CD4-positive, alpha-beta memory T cell (primary cell): ENCODE data around the gene REST. TPM values are rescaled to one million over a fixed set of nuclear protein-coding genes. Genes with fewer than 3 reads are reported as not detected.

ENCODE experiments used
- CTCF ChIA-PET: fragments of 350-600 bp; sonication (Branson Sonifier 250); formaldehyde crosslinking; loops from one replicate; lab custom pipeline; 2021; ENCODE audit warnings: inconsistent platforms; ENCODE audit not compliant: partially characterized antibody; lab: Charles Lee
- POLR2A ChIA-PET: fragments of 350-600 bp; sonication (Branson Sonifier 250); formaldehyde crosslinking; loops from one replicate; lab custom pipeline; 2021; ENCODE audit not compliant: partially characterized antibody; lab: Charles Lee
- DNase-seq, 5 donors: peaks; one replicate each; pipeline versions ENCODE4 v3.0.0 to v3.0.0-alpha.2; 2020 to 2022; ENCODE audit warnings: mixed read lengths in 1 of 5
- H3K27ac ChIP-seq: one replicate; pipeline ENCODE4 v1.7.0; 2013; ENCODE audit warnings: low read depth, low read length
- H3K27me3 ChIP-seq: 2 replicates; pipeline ENCODE4 v1.7.0; 2013; ENCODE audit warnings: mild to moderate bottlenecking, low read length, moderate library complexity; ENCODE audit not compliant: insufficient read depth
- H3K36me3 ChIP-seq: 2 replicates; pipeline ENCODE4 v1.7.0; 2013; ENCODE audit warnings: mild to moderate bottlenecking, low read length, moderate library complexity; ENCODE audit not compliant: insufficient read depth
- H3K4me1 ChIP-seq: 2 replicates; pipeline ENCODE4 v1.7.0; 2013; ENCODE audit warnings: mild to moderate bottlenecking, low read length, moderate library complexity; ENCODE audit not compliant: insufficient read depth
- H3K4me3 ChIP-seq, 2 donors: one replicate each; pipeline ENCODE4 v1.7.0; 2013; ENCODE audit warnings: low read length in 2 of 2, mild to moderate bottlenecking in 1 of 2
- H3K9me3 ChIP-seq, 2 donors: one replicate each; pipeline ENCODE4 v1.7.0; 2013; ENCODE audit warnings: low read length in 2 of 2, control low read depth in 1 of 2; ENCODE audit not compliant: control insufficient read depth in 1 of 2
- H3K27ac Mint-ChIP-seq, 7 donors: one replicate each; pipeline ENCODE4 v1.8.0; 2020 to 2021; ENCODE audit warnings: mixed read lengths in 7 of 7, mild to moderate bottlenecking in 6 of 7, inconsistent platforms in 3 of 7, moderate library complexity in 3 of 7
- H3K27me3 Mint-ChIP-seq, 2 donors: one replicate each; pipeline ENCODE4 v1.8.0; 2020 to 2021; ENCODE audit warnings: mixed read lengths in 2 of 2
- H3K36me3 Mint-ChIP-seq, 2 donors: one replicate each; pipeline ENCODE4 v1.8.0; 2020 to 2021; ENCODE audit warnings: mixed read lengths in 2 of 2, inconsistent platforms in 1 of 2, mild to moderate bottlenecking in 1 of 2
- H3K4me1 Mint-ChIP-seq, 4 donors: one replicate each; pipeline ENCODE4 v1.8.0; 2020 to 2021; ENCODE audit warnings: mixed read lengths in 4 of 4, mild to moderate bottlenecking in 1 of 4
- H3K4me3 Mint-ChIP-seq, 8 donors: one replicate each; pipeline ENCODE4 v1.8.0; 2020 to 2021; ENCODE audit warnings: mixed read lengths in 8 of 8, mild to moderate bottlenecking in 7 of 8, moderate library complexity in 6 of 8, inconsistent platforms in 3 of 8
- H3K9me3 Mint-ChIP-seq, 8 donors: one replicate each; pipeline ENCODE4 v1.8.0; 2020 to 2021; ENCODE audit warnings: mixed read lengths in 8 of 8, mild to moderate bottlenecking in 5 of 8, inconsistent platforms in 3 of 8, moderate library complexity in 1 of 8
- intact Hi-C: fragments of 100-400 bp; cut with micrococcal nuclease; formaldehyde crosslinking; loops from one replicate; pipeline ENCODE4 v1.15.1; 2023
- polyA plus RNA-seq, 2 donors: library from polyadenylated mRNA; unstranded; fragments of 300-500 nt; fragmentation: Illumina TruSeq; gene quantifications; one replicate each; pipeline ENCODE4 v1.2.3, GENCODE V29; 2021
- total RNA-seq, 2 experiments: library from RNA; stranded (reverse); gene quantifications; one replicate each; pipeline ENCODE4 v1.2.3, GENCODE V29; 2021

Gene REST
- total and polyA plus RNA-seq, 4 experiments from 2014 or later, result 77.3 to 178 (median 125) TPM

DNA sequence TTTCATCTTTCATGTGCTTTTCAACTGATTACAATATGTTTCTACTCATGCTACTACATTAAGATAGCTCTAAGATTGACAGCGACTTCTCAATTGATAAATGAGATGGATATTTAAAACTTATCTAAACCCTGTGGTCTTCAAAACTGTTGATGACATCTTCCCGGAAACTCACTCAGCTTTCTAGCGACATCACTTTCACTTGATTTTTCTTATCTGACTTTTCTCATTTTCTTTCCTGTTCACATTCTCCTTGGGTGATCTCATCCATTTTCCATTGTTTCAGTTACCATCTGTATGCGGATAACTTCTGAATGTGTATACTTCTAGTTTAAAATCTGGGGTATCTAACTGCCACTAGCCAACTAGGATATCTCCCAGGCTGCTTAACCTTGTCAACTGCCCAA is 74.1 kb downstream of the REST start:
- CTCF ChIA-PET, result no interaction called here
- POLR2A ChIA-PET, result interaction anchor here (0.6 kb wide), 1 partner anchor 12 kb away, joined by 4 read pairs; no protein-coding TSS in a partner anchor
- H3K4me1 ChIP-seq, result peaks cover 50% of the 10 kb centered on the region

DNA sequence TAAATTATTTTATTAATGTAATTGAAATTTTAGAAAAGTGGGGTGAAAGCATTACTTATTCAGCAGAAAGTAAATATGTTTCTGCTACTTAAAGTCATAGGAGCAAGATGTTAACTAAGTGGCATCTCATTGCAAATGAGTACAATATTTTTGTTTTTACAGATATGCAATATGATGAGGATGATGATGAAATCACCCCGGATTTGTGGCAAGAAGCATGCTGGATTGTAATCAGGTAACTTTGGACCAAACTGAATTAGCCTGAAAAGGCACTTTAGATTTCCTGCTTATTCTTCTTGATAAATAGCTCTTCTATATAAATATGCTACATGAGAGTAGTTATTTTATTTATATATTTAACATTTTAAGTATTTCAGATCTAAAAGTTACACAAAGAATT is 78.5 kb downstream of the REST start:
- no peak overlapping the region for H3K4me3 Mint-ChIP-seq
- H3K36me3 Mint-ChIP-seq, result peaks cover 43 to 66% of the 10 kb centered on the region in 2 donors
- H3K4me3 ChIP-seq, result no peak overlapping the region
- H3K27me3 ChIP-seq, result no peaks in the 10 kb centered on the region
- no peak overlapping the region for H3K27ac ChIP-seq
- ChIA-PET POLR2A (no interaction called here), CTCF (no interaction called here)
- no peak for DNase-seq
- intact Hi-C loops, result no loop called here
- no peaks in the 10 kb centered on the region for H3K9me3 Mint-ChIP-seq
- peaks cover 40 to 68% (median 49%) of the 10 kb centered on the region in 4 donors for H3K4me1 Mint-ChIP-seq
- peaks cover 45% of the 10 kb centered on the region for H3K36me3 ChIP-seq
- H3K4me1 ChIP-seq, result peaks cover 49% of the 10 kb centered on the region
- H3K27me3 Mint-ChIP-seq, result no peaks in the 10 kb centered on the region
- no peaks in the 10 kb centered on the region for H3K9me3 ChIP-seq
- H3K27ac Mint-ChIP-seq, result no peak overlapping the region

More for the DNA sequence above, 74.1 kb downstream of the REST start:
- Histone ChIP-seq H3K27ac (no peak overlapping the region), H3K36me3 (peaks cover 11% of the 10 kb centered on the region), H3K4me3 (no peak overlapping the region), H3K9me3 (no peaks in the 10 kb centered on the region), H3K27me3 (no peaks in the 10 kb centered on the region)
- intact Hi-C loops, result no loop called here
- Mint-ChIP-seq H3K4me1 (peaks cover 35 to 79% (median 49%) of the 10 kb centered on the region in 4 donors), H3K36me3 (peaks cover 16 to 45% of the 10 kb centered on the region in 2 donors), H3K27me3 (no peaks in the 10 kb centered on the region), H3K9me3 (no peaks in the 10 kb centered on the region), H3K27ac (peak overlapping the region; percentile 30 to 90 (median 75)), H3K4me3 (peak overlapping the region; percentile 58 to 100 (median 87))
- DNase-seq, result no peak

DNA sequence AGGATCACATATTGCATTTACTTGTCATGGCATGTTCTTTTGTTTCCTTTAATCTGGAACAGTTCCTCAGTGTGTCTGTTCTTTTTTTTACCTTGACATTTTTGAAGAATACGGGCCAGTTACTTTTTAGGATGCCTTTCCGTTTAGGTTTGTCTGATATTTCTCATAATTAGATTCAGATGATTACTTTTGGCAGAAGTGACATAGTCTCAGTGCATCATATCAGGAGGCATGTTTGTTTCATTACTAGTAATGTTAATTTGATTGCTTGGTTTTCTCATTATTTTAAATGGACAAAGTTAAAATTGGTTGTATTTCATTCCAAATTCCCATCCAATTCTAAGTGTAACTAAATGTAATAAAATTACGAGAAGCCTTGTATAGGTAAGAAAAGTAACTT is 79.3 kb downstream of the REST start:
- H3K27me3 Mint-ChIP-seq, result no peaks in the 10 kb centered on the region
- POLR2A ChIA-PET, result no interaction called here
- DNase-seq, result no peak
- H3K4me3 Mint-ChIP-seq, result no peak overlapping the region
- Histone ChIP-seq H3K4me3 (no peak overlapping the region), H3K27me3 (no peaks in the 10 kb centered on the region), H3K36me3 (peaks cover 52% of the 10 kb centered on the region), H3K4me1 (peaks cover 41% of the 10 kb centered on the region), H3K9me3 (no peaks in the 10 kb centered on the region), H3K27ac (no peak overlapping the region)
- H3K9me3 Mint-ChIP-seq, result no peaks in the 10 kb centered on the region
- no peak overlapping the region for H3K27ac Mint-ChIP-seq
- H3K4me1 Mint-ChIP-seq, result peaks cover 37 to 68% (median 49%) of the 10 kb centered on the region in 4 donors
- peaks cover 51 to 68% of the 10 kb centered on the region in 2 donors for H3K36me3 Mint-ChIP-seq
- intact Hi-C loops, result no loop called here
- CTCF ChIA-PET, result interaction anchor here (2.0 kb wide), 1 partner anchor 9 kb away, joined by 6 read pairs; the partner anchor contains the start of genes NOA1 and POLR2B

DNA sequence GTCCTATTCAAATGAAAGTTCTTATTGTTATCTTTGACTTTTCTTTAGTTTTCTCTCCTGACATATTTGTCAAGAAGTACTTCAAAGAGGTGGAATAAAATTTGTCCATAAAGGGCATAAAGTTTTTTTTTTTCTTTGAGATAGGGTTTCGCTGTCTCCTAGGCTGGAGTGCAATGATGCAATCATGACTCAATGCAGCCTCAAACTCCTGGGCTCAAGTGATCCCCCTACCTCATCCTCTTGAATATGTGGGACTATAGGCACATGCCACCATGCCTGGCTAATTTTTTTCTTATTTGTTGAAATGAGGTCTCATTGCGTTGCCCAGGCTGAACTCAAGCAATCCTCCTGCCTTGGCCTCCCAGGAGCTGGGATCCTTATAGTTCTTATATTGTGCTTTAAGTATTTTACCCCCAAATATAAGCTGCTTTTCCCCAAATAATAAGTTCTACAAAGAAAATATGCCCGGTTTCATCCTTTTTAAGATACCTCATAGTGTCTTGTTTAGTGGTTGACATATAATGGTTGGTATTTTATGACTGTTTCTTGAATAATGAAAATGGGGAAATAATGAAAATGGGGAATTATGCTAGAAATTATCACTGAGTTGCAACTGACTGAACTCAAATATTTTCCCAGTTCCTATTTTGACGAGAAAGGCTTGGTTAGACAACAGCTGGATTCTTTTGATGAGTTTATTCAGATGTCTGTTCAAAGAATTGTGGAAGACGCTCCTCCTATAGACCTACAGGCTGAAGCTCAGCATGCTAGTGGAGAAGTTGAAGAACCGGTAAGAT is 82.6 kb downstream of the REST start:
- POLR2A ChIA-PET, result interaction anchor here (1.4 kb wide), 1 partner anchor 12 kb away, joined by 4 read pairs; the partner anchor contains the start of genes NOA1 and POLR2B

DNA sequence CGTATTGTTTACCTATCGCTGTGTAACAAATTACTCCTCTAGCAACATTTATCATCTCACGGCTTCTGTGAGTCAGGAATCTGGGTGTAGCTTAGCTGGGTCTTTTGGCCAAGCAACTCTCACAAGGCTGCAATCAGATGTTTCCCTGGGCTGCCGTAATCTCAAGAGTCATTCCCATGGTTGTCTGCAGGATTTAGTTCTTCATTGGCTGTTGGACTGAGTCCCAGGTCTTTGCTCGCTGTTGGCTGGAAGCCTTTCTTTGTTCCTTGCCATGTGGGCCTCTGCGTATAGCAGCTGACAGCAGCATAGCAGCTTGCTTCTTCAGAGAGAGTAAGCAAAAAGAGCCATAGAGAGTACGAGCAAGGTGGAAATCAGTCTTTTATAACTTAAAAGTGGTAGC is 87.8 kb downstream of the REST start:
- no peak for DNase-seq
- intact Hi-C loops, result no loop called here
- Mint-ChIP-seq H3K4me1 (peaks cover 15 to 30% (median 24%) of the 10 kb centered on the region in 4 donors), H3K27me3 (no peaks in the 10 kb centered on the region), H3K27ac (no peak overlapping the region), H3K4me3 (no peak overlapping the region), H3K9me3 (no peaks in the 10 kb centered on the region), H3K36me3 (peaks cover 57 to 75% of the 10 kb centered on the region in 2 donors)
- ChIA-PET CTCF (no interaction called here), POLR2A (interaction anchor here (1.9 kb wide), 1 partner anchor 17 kb away, joined by 8 read pairs; the partner anchor contains the start of gene POLR2B)
- no peak overlapping the region for H3K27ac ChIP-seq
- H3K36me3 ChIP-seq, result peaks cover 68% of the 10 kb centered on the region
- H3K27me3 ChIP-seq, result no peaks in the 10 kb centered on the region
- peaks cover 5% of the 10 kb centered on the region for H3K4me1 ChIP-seq
- H3K9me3 ChIP-seq, result no peaks in the 10 kb centered on the region
- H3K4me3 ChIP-seq, result no peak overlapping the region

More for the DNA sequence above, 82.6 kb downstream of the REST start:
- Mint-ChIP-seq H3K4me3 (no peak overlapping the region), H3K27ac (peak overlapping the region in 1 of 7 donors; percentile 50), H3K27me3 (no peaks in the 10 kb centered on the region), H3K4me1 (peaks cover 27 to 46% (median 37%) of the 10 kb centered on the region in 4 donors), H3K36me3 (peaks cover 66 to 80% of the 10 kb centered on the region in 2 donors), H3K9me3 (no peaks in the 10 kb centered on the region)
- CTCF ChIA-PET, result interaction anchor here (1.4 kb wide), 2 partner anchors 10 to 28 kb away, joined by 3 to 6 read pairs; no protein-coding TSS in a partner anchor
- Histone ChIP-seq H3K9me3 (no peaks in the 10 kb centered on the region), H3K4me1 (peaks cover 14% of the 10 kb centered on the region), H3K27me3 (no peaks in the 10 kb centered on the region), H3K27ac (no peak overlapping the region), H3K4me3 (no peak overlapping the region), H3K36me3 (peaks cover 73% of the 10 kb centered on the region)
- intact Hi-C loops, result no loop called here
- no peak for DNase-seq

DNA sequence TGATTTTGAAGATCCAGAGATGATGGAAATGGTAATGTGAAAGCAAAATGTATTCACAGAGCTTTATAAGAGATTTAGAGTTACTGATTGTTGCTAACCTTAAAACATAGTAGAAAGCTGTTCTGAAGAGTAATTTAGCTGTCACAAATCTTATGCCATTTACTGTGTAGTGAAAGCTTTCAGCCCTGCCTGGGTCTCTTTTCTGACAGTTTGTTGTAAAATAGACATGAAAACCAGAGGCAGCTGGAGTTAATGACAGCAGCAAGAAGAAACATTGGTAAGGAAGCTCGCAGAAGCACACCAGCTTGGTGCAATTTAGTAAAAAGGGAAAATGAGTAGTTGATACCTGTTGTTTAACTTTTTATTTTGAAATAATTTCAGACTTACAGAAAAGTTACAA is 92.1 kb downstream of the REST start:
- H3K36me3 ChIP-seq, result peaks cover 55% of the 10 kb centered on the region

DNA sequence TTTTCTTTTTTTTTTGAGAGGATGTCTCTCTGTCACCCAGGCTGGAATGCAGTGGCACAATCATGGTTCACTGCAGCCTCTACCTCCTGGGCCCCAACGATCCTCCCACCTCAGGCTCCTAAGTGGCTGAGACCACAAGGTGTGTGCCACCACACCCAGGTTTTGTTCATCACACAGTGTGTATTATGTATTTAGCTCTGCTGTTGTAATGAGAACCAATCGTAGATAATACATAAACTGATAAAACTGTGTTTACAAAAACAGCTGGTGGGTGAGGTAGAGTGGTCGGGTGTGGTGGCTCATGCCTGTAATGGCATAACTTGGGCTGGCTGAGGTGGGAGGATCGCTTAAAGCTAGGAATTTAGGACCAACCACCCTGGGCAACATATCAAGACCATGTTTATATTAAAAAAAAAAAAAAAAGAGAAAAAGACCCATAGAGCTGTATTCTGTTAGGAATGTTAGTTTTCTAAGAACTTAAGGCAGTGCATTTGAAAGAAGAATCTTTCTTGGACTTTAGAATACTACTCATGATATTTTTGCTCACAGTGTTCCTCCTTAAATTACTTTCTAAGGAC is 105.9 kb downstream of the REST start:
- peaks cover 48 to 64% of the 10 kb centered on the region in 2 donors for H3K36me3 Mint-ChIP-seq
- POLR2A ChIA-PET, result interaction anchor here (0.5 to 2.2 kb wide), 2 partner anchors 26 to 35 kb away, joined by 3 to 8 read pairs; partner anchors contain the start of gene POLR2B

More for the DNA sequence above, 92.1 kb downstream of the REST start:
- Histone ChIP-seq H3K27me3 (no peaks in the 10 kb centered on the region), H3K27ac (no peak overlapping the region), H3K9me3 (no peaks in the 10 kb centered on the region), H3K4me1 (no peaks in the 10 kb centered on the region), H3K4me3 (no peak overlapping the region)
- intact Hi-C loops, result no loop called here
- H3K27me3 Mint-ChIP-seq, result no peaks in the 10 kb centered on the region
- peaks cover 34 to 67% of the 10 kb centered on the region in 2 donors for H3K36me3 Mint-ChIP-seq
- H3K9me3 Mint-ChIP-seq, result no peaks in the 10 kb centered on the region
- H3K27ac Mint-ChIP-seq, result peak overlapping the region in 1 of 7 donors; percentile 57
- POLR2A ChIA-PET, result no interaction called here
- no peak for DNase-seq
- H3K4me1 Mint-ChIP-seq, result peaks cover 4 to 12% (median 10%) of the 10 kb centered on the region in 4 donors
- CTCF ChIA-PET, result interaction anchor here (1.4 to 2.1 kb wide), 2 partner anchors 21 to 164 kb away, joined by 4 read pairs; partner anchors contain the start of gene POLR2B
- no peak overlapping the region for H3K4me3 Mint-ChIP-seq

More for the DNA sequence above, 105.9 kb downstream of the REST start:
- Mint-ChIP-seq H3K4me1 (peaks cover 4 to 15% (median 5%) of the 10 kb centered on the region in 4 donors), H3K27me3 (no peaks in the 10 kb centered on the region), H3K9me3 (no peaks in the 10 kb centered on the region), H3K27ac (peak overlapping the region in 1 of 7 donors; percentile 52), H3K4me3 (no peak overlapping the region)
- peaks cover 57% of the 10 kb centered on the region for H3K36me3 ChIP-seq
- H3K4me1 ChIP-seq, result no peaks in the 10 kb centered on the region
- CTCF ChIA-PET, result no interaction called here
- H3K4me3 ChIP-seq, result no peak overlapping the region
- no peaks in the 10 kb centered on the region for H3K9me3 ChIP-seq
- no peak overlapping the region for H3K27ac ChIP-seq
- H3K27me3 ChIP-seq, result no peaks in the 10 kb centered on the region
- intact Hi-C loops, result no loop called here
- DNase-seq, result no peak
